ENCODE data around the gene DCUN1D3.

DCUN1D3 gene

DNA sequence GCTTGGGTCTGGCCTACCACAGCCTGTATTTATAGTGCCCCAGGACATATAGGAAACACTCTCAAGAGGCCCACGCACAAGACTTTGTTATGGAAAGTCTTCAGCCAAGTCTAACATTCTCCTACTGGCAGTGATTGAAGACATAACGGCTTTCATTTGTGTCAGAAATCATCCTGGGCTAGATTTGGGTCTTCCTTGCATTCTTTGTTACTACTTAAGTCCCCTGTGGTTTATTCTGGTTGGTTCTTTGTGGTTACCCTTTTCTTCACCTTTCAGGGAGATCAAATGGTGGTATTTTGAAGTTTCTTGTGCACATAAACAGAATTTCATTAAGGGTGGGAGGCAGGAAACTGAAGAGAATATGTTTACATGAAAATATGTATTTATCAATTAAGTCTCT, 56.1 kb downstream of the DCUN1D3 start:
- no peak for TF ChIP-seq EZH2phosphoT487 (conservative IDR thresholded peaks at IDR 0.05; ENCODE audit: low read length)

DNA sequence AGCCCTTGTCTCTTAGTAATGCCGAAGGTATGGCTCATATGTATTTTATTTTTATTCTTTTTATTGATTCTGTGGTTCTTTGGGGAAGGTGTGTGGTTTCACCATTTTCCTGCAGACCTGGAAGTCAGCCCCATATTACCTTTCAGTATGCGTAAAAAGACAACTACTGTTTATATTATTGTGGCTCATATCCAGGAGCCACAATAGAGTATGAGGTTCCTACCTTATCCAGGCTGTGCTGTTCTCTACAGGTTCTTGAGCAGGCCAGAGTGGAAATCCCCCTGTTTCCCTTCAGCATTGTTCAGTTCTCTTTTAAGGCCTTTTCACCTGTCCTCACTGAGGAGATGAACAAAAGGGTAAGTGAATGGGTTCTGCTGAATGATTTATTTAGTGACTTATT, 60.7 kb downstream of the DCUN1D3 start:
- Histone ChIP-seq H3F3A (ENCODE audit: insufficient read depth) (peaks cover 9% of the 10 kb centered on the region), H2AFZ (ENCODE audit: low read depth, low read length, severe bottlenecking) (no peak overlapping the region), H3K9me2 (replicated peaks; ENCODE audit: insufficient read depth, low read length) (no peaks in the 10 kb centered on the region), H3K27ac (ENCODE audit: low read depth, low read length) (no peak overlapping the region; the same call in 1 of the 2 replicates), H3K27me3 (ENCODE audit: low read length) (no peaks in the 10 kb centered on the region), H4K20me1 (ENCODE audit: low read depth, low read length) (no peaks in the 10 kb centered on the region), H3K9ac (ENCODE audit: low read length) (no peak overlapping the region), H3K4me3 (ENCODE audit: insufficient read depth, low read length, poor library complexity, severe bottlenecking) (no peak overlapping the region), H3K79me2 (ENCODE audit: insufficient read depth, low read length) (no peaks in the 10 kb centered on the region), H3K36me3 (ENCODE audit: low read length) (peaks cover 38% of the 10 kb centered on the region), H3K9me3 (ENCODE audit: insufficient read depth, low read length) (no peaks in the 10 kb centered on the region), H3K4me2 (ENCODE audit: low read depth, low read length, poor library complexity, severe bottlenecking) (no peak overlapping the region)
- TF ChIP-seq EZH2phosphoT487 (conservative IDR thresholded peaks at IDR 0.05; ENCODE audit: low read length) = no peak
- TF ChIP-seq, protein P1, sequence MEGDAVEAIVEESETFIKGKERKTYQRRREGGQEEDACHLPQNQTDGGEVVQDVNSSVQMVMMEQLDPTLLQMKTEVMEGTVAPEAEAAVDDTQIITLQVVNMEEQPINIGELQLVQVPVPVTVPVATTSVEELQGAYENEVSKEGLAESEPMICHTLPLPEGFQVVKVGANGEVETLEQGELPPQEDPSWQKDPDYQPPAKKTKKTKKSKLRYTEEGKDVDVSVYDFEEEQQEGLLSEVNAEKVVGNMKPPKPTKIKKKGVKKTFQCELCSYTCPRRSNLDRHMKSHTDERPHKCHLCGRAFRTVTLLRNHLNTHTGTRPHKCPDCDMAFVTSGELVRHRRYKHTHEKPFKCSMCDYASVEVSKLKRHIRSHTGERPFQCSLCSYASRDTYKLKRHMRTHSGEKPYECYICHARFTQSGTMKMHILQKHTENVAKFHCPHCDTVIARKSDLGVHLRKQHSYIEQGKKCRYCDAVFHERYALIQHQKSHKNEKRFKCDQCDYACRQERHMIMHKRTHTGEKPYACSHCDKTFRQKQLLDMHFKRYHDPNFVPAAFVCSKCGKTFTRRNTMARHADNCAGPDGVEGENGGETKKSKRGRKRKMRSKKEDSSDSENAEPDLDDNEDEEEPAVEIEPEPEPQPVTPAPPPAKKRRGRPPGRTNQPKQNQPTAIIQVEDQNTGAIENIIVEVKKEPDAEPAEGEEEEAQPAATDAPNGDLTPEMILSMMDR (IDR thresholded peaks at IDR 0.05; ENCODE audit: insufficient read depth, low read length, poor library complexity, severe bottlenecking) = no peak

More for the DNA sequence above, 56.1 kb downstream of the DCUN1D3 start:
- no peak overlapping the region for H3K4me2 ChIP-seq (ENCODE audit: low read depth, low read length, poor library complexity, severe bottlenecking)
- no peak overlapping the region for H3K4me3 ChIP-seq (ENCODE audit: insufficient read depth, low read length, poor library complexity, severe bottlenecking)
- peaks cover 13% of the 10 kb centered on the region; the same call in 1 of the 2 replicates for H3K36me3 ChIP-seq (ENCODE audit: low read length)
- no peak overlapping the region for H2AFZ ChIP-seq (ENCODE audit: low read depth, low read length, severe bottlenecking)
- no peaks in the 10 kb centered on the region for H3K9me3 ChIP-seq (ENCODE audit: insufficient read depth, low read length)
- H3K9me2 ChIP-seq (replicated peaks; ENCODE audit: insufficient read depth, low read length) = no peaks in the 10 kb centered on the region
- no peaks in the 10 kb centered on the region for H4K20me1 ChIP-seq (ENCODE audit: low read depth, low read length)
- no peaks in the 10 kb centered on the region for H3F3A ChIP-seq (ENCODE audit: insufficient read depth)
- H3K27me3 ChIP-seq (ENCODE audit: low read length) = no peaks in the 10 kb centered on the region
- H3K27ac ChIP-seq (ENCODE audit: low read depth, low read length) = no peak overlapping the region
- no peak overlapping the region for H3K9ac ChIP-seq (ENCODE audit: low read length)
- H3K79me2 ChIP-seq (ENCODE audit: insufficient read depth, low read length) = no peaks in the 10 kb centered on the region

DNA sequence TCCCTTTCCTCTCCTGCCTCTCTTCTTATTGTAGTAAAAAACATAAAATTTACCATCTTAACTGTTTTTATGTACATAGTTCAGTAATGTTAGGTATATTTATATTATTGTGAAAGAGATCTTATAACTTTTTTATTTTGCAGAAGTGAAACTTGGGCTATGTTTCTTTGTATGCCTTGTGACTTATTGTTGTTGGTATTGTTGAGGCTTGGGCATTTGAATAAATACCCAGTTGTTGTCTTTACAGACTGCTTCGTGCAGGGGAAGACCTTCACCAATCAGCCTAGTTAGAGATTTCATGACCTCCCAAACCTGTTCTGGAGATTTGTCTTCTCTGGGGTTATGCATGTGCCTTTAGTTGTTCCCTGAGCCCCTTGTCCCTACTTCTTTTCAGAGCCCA, 61.9 kb downstream of the DCUN1D3 start:
- TF ChIP-seq EZH2phosphoT487 (conservative IDR thresholded peaks at IDR 0.05; ENCODE audit: low read length) = no peak
- TF ChIP-seq, protein P1 (IDR thresholded peaks at IDR 0.05; ENCODE audit: insufficient read depth, low read length, poor library complexity, severe bottlenecking) = no peak
- H3K9ac ChIP-seq (ENCODE audit: low read length) = peak overlapping the region; percentile 31; the same call in 1 of the 2 replicates
- H3K9me3 ChIP-seq (ENCODE audit: insufficient read depth, low read length) = no peaks in the 10 kb centered on the region
- H2AFZ ChIP-seq (ENCODE audit: low read depth, low read length, severe bottlenecking) = peak overlapping the region; percentile 52
- H3K4me2 ChIP-seq (ENCODE audit: low read depth, low read length, poor library complexity, severe bottlenecking) = peak overlapping the region; percentile 56
- H3K36me3 ChIP-seq (ENCODE audit: low read length) = peaks cover 45% of the 10 kb centered on the region
- no peaks in the 10 kb centered on the region for H3K27me3 ChIP-seq (ENCODE audit: low read length)
- no peaks in the 10 kb centered on the region for H3K9me2 ChIP-seq (replicated peaks; ENCODE audit: insufficient read depth, low read length)
- H3K79me2 ChIP-seq (ENCODE audit: insufficient read depth, low read length) = no peaks in the 10 kb centered on the region
- no peaks in the 10 kb centered on the region for H4K20me1 ChIP-seq (ENCODE audit: low read depth, low read length)
- H3K4me3 ChIP-seq (ENCODE audit: insufficient read depth, low read length, poor library complexity, severe bottlenecking) = no peak overlapping the region
- peak overlapping the region; percentile 88 for H3K27ac ChIP-seq (ENCODE audit: low read depth, low read length)
- peaks cover 21% of the 10 kb centered on the region for H3F3A ChIP-seq (ENCODE audit: insufficient read depth)

DNA sequence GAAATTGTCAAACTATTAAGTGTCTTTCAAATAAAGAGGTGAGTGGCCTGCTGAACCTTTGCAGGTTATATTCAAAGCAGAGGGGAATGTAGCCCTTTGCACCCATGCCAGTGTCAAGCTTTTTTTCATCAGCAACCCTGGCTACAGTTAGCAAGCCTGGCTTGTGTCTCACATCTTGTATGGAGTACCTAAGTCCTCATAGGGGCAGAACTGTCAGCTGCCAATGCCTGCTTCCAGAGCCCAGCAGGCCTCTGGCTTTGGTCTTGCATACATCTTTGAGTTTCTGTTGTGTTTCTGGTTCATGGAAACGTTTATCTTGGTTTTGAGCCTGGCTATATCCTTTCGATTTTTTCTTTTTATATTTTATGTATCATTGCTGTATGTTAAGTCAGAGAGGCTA, 67.1 kb downstream of the DCUN1D3 start:
- peak overlapping the region; percentile 62; the same call in 1 of the 2 replicates for H3K27ac ChIP-seq (ENCODE audit: low read depth, low read length)
- peaks cover 46% of the 10 kb centered on the region for H3K36me3 ChIP-seq (ENCODE audit: low read length)
- H3K4me2 ChIP-seq (ENCODE audit: low read depth, low read length, poor library complexity, severe bottlenecking) = peak overlapping the region; percentile 30
- no peaks in the 10 kb centered on the region for H3K79me2 ChIP-seq (ENCODE audit: insufficient read depth, low read length)
- no peaks in the 10 kb centered on the region for H3K9me3 ChIP-seq (ENCODE audit: insufficient read depth, low read length)
- no peak overlapping the region for H3K4me3 ChIP-seq (ENCODE audit: insufficient read depth, low read length, poor library complexity, severe bottlenecking)
- TF ChIP-seq EZH2phosphoT487 (conservative IDR thresholded peaks at IDR 0.05; ENCODE audit: low read length) = no peak
- TF ChIP-seq, protein P1 (IDR thresholded peaks at IDR 0.05; ENCODE audit: insufficient read depth, low read length, poor library complexity, severe bottlenecking) = no peak
- H3K27me3 ChIP-seq (ENCODE audit: low read length) = no peaks in the 10 kb centered on the region
- no peaks in the 10 kb centered on the region for H3K9me2 ChIP-seq (replicated peaks; ENCODE audit: insufficient read depth, low read length)
- H2AFZ ChIP-seq (ENCODE audit: low read depth, low read length, severe bottlenecking) = no peak overlapping the region
- H4K20me1 ChIP-seq (ENCODE audit: low read depth, low read length) = no peaks in the 10 kb centered on the region
- peaks cover 27% of the 10 kb centered on the region for H3F3A ChIP-seq (ENCODE audit: insufficient read depth)
- H3K9ac ChIP-seq (ENCODE audit: low read length) = no peak overlapping the region

Data from SU-DHL-6 (cell line).